HepG2 (cell line): Measurements from ENCODE around the gene PDP2. TPM values are rescaled to one million over a fixed set of nuclear protein-coding genes. Genes with fewer than 3 reads are reported as not detected.

Source experiments
- E2F2 ChIP-seq: sonication (generic); formaldehyde crosslinking; IDR thresholded peaks from 2 replicates; pipeline ENCODE4 v1.4.0; 2020; ENCODE audit warnings: missing genetic modification reagents, borderline replicate concordance
- FOXC1 ChIP-seq: sonication (generic); formaldehyde crosslinking; IDR thresholded peaks from 2 replicates; pipeline ENCODE4 v1.8.0; 2022; ENCODE audit warnings: mild to moderate bottlenecking, missing genetic modification reagents, borderline replicate concordance
- JUNB ChIP-seq: sonication (generic); formaldehyde crosslinking; IDR thresholded peaks from 2 replicates; pipeline ENCODE4 v1.8.0; 2022; ENCODE audit warnings: missing genetic modification reagents, mild to moderate bottlenecking, borderline replicate concordance
- LRRFIP1 ChIP-seq: sonication (generic); formaldehyde crosslinking; conservative IDR thresholded peaks from 2 replicates; pipeline ENCODE4 v1.4.0; 2020; ENCODE audit warnings: missing genetic modification reagents
- MTA1 ChIP-seq: sonication (generic); formaldehyde crosslinking; IDR thresholded peaks from 2 replicates; pipeline ENCODE4 v1.4.0; 2020; ENCODE audit warnings: missing genetic modification reagents, mild to moderate bottlenecking, borderline replicate concordance
- TBX2 ChIP-seq: sonication (generic); formaldehyde crosslinking; IDR thresholded peaks from 2 replicates; pipeline ENCODE4 v1.5.0; 2020; ENCODE audit warnings: missing genetic modification reagents, mild to moderate bottlenecking, borderline replicate concordance
- ZNF670 ChIP-seq: sonication (generic); formaldehyde crosslinking; IDR thresholded peaks from 2 replicates; pipeline ENCODE4 v1.8.0; 2022; ENCODE audit warnings: mild to moderate bottlenecking, missing genetic modification reagents, borderline replicate concordance
- ZNF891 ChIP-seq: sonication (generic); formaldehyde crosslinking; IDR thresholded peaks from 2 replicates; pipeline ENCODE4 v1.5.0; 2020; ENCODE audit warnings: mild to moderate bottlenecking, missing genetic modification reagents
- polyA plus RNA-seq, 8 experiments: library from polyadenylated mRNA; depleted of rRNA in 3 of 8; stranded (reverse) in 7 of 8; unstranded in 1 of 8; fragments of >200 nt; fragmentation: Illumina TruSeq in 4 of 8; extraction: Trizol in 4 of 8; gene quantifications; 2 replicates each; pipeline versions ENCODE4 v1.2.1 to v1.2.3, GENCODE V29; 2011 to 2016; ENCODE audit warnings: low read depth in 4 of 8, missing spikeins in 1 of 8, mixed read lengths in 1 of 8; ENCODE audit not compliant: insufficient read depth in 1 of 8
- total RNA-seq, 5 experiments: library from RNA; depleted of rRNA; stranded (reverse); fragments of >200 nt; fragmentation: Illumina TruSeq; extraction: Trizol; gene quantifications; 2 replicates each; pipeline ENCODE4 v1.2.3, GENCODE V29; 2016; ENCODE audit warnings: low read depth in 1 of 5

PDP2 gene
- total and polyA plus RNA-seq, 2 of the 13 experiments (the other 11 are each of a cell fraction or from before 2014, with no cell fraction given): 12.8 to 15.8 TPM

GRCh38 chr16:66925322-66925840, 45.1 kb downstream of the PDP2 start, which contains the start of gene RRAD (continued):
- TF ChIP-seq ZNF891 (CRISPR knock-in tag): no peak
- no peak for TF ChIP-seq MTA1
- TF ChIP-seq TBX2 (CRISPR knock-in tag): no peak
- no peak for TF ChIP-seq LRRFIP1 (CRISPR knock-in tag)
- 0 out of 2 replicates have a peak, but pooled peaks have one; percentile 29 for TF ChIP-seq FOXC1 (CRISPR knock-in tag)
- no peak for TF ChIP-seq E2F2 (CRISPR knock-in tag)
- no peak for TF ChIP-seq ZNF670 (CRISPR knock-in tag)
- TF ChIP-seq JUNB (CRISPR knock-in tag): no peak
